Suppressor macrophage treated with lipopolysaccharide for 4 hours (primary cell): ENCODE results near the gene MAD1L1.

ENCODE experiments used
- DNase-seq: peaks from one replicate; pipeline ENCODE4 v3.0.0-alpha.2; 2020

Gene MAD1L1

DNA sequence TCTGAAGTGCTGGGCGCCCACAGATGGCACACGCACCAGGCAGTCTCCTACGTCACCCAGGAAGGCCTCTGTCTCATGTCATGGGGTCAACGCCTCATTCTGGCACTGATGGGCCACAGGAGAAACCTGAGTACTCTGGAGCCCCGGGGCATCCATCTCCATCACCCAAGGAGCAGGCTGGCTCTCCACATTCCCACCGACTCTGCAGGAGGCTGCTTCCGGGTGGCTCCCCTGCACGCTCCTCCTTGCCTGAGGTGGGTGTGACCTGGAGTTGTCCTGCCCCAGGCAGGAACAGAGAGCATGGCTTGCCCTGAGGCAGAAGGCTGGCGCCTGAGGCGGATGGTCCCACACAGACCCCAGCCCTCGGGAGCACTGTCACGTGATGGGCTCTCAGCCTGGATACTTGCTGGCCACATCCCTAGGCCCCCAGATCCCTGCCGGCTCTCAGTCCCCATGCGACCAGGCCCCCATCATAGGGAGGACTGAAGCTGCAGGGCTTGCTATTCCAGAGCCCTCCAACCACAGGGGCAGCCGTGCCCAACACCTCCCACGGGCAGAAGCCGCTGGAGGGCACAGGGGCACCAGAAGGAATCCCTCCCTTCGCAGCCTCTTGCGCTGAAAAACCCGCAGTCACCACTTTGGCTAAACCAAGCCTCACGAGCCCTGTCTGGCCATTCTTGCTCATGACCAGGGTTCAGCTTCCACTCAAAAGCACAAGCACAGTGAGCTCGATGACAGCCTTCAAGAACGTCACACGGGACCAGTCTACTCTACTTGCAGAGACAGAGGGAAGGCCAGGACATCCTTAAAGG lies 80.7 kb downstream of the MAD1L1 start:
- no peak for DNase-seq

DNA sequence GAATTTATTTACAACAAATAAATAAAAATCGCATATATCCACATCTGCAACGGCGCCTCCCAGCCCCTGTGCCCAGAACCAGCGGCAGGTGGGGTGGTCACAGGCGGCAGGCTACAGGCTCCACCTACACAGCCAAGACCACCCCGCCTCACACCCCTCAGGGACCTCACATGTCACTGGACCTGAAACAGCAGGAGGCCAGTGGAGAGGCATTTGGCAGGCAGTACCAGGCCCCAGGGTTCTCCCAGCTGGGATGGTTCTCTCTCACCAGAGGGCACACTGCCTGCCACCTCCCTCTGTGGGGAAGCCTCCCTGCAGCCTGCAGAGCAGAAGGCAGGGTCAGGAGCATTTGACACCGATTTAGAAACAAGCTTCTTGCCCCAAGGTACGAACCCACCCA lies 81.5 kb downstream of the MAD1L1 start:
- no peak for DNase-seq

DNA sequence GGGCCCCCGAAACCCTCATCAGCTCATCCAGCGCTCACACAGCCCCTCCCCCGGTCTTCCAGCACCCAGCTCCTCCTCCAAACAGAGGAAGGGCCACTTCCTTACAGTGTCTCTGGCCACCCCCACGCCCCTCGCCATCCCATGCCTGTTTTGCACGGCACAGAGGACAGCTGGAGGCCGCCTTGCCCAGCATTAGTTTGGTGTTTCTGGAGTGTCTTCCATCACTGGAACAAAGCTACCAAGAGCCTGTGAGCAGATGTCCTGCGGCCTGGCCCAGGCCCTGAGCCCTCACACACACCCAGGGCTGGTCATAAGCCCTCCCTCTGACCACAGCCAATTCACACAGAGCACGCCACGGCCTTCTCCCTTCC lies 82.3 kb downstream of the MAD1L1 start:
- DNase-seq: no peak

DNA sequence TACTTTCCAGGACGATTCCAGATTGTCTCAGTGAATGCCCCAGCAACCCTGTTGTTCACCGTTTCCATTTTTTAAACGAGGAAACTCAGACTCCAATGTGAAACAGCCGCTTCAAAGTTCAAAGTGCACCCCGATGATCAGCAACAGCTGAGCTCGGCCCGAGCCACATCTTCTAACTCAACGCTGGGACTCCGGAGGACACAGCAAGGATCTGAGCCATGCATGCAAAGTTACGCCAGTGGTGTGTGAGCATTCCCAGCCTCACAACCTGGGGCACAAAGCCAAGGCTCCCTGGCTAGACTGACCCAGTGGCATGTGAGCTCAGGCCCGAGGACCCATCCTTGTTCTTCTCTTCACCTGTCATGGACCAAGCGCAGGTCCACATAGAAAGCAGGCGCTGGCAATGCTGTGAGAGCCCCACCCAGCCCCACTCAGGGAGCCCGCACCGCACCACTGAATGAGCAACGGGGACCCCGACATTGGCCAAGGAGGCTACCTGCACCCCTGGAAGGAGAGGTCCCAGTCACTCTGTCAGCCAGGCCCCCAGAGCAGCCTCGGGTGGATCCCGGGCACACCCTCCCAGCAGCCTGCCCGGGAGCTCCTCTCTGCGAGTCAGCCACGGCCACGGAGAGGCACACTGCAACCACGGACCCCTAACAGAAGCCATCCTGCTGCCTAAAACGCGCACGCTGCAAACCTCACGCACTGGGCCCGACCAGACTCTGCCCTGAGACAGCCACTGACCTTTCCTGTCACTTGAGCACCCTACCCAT lies 82.9 kb downstream of the MAD1L1 start:
- no peak for DNase-seq

DNA sequence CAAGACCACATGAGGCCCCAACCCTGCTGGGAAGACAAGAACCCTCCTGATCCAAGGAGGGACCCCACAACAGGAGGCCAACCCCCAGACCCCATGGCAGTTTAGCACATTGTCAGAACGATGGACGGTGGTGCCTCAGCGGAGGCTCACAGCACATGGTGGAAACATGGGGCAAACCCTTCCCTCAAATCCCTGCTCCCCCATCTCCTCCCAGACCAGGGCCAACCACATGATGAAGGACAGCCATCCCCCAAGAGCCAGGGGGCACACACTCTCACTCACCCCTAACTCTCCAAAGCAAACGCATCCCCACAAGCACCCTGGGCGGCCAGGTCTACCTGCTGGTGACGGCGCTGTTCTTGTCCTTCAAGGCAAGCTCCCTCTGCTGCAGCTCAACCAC lies 83.9 kb downstream of the MAD1L1 start:
- DNase-seq: no peak

DNA sequence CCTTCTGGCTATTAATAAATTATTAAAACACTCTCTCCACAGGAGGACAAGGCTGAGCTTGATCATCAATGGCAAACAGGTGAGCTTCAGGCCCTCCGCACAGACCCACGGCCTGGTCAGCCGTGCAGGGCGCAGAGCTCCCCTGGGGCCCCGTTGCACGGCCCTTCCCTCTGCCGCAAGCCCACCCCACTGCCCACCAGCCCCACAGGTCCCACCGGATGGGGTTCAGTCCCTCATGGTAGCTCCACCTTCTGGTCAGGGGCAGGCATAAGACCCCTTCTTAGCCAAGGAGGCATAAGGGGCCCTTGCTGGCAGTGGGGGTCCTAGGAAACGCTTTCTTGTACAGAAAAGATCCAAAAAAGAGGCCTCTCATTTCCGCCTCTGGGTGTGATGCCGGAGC lies 84.6 kb downstream of the MAD1L1 start:
- DNase-seq: no peak

DNA sequence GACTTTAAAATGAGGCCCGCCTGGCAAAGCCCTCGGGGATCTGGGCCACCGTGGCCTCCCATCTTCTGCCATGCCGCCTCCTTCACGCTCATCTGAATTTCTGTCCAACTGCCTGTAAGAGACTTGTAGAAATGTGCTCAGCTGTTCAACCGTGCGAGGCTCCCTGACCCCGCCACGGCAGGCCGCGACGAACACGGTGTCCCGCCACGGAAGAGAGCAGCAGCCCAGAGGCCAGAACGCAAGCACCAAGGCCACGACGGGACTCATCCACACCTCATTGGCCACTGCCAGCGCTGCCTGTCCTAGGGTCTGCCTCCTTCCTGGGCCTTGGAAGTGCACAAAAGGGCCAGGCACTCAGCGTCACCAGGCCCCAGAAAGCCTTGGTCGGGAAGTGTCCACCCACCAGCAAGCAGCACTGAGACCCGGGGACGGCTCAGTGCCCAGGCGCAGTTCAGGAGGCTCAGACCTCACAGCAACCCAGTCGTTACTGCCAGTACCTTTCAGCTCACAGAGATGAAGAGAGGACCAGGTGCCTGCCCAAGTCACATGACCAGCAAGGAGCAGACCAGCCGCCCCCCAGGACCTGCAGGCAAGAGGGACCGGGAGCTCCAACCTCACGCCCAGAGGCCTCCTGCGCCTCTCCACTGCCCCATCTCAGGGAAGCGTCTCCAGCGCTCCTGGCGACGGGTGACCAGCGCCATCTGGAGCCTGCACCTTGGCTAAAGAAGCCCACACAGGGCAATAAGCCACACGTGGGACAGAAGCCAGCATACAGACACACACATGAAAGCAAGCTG lies 85.9 kb downstream of the MAD1L1 start:
- DNase-seq: no peak

DNA sequence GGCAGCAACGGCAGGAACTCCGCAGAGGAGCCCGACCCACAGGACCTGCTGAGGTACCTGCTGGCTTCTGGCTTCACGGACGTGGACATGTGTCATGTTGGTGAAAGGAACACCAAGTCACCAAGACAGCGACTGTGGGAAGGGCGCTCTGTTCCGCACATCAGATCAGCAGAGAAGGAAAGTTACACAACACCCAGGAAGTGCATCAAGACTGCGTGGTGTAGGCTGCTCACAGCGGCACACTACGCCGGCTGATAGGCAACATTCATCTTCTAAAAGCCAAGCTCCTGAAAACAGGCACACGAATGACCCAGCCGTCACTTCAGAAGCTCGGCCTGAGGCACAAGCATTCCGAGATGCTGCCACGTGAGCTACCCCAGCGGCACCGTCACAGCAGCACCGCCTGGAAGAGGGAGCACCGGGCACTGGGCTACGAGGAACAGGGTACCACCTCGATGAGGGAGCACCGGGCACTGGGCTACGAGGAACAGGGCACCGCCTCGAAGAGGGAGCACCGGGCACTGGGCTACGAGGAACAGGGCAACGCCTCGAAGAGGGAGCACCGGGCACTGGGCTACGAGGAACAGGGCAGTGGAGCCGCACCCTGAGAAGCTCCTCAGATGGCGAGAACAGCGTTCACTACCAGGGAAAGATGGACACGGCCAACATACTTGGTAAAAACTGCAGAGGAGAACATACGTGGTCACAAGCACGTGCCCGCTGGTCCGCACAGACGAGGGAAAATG lies 86.7 kb downstream of the MAD1L1 start:
- DNase-seq: no peak

DNA sequence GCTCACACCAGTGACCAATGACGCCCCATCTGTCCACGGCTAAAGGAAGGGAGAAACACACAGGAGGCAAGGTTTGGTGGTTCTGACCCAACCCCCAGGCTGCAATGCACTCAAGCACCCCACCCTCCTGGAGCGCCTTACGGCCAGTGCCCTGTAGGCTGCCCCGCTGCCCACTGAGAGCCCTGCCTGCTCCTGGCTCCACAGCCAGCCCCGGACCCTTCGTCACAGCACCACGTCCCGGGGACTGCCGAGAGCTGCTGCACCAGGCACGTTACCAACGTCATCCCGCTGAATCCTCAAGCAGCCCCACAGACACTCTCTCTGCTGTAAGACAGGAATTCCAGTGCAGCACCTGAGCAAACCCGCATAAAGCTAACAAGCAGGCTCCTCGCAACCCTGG lies 87.8 kb downstream of the MAD1L1 start:
- no peak for DNase-seq

DNA sequence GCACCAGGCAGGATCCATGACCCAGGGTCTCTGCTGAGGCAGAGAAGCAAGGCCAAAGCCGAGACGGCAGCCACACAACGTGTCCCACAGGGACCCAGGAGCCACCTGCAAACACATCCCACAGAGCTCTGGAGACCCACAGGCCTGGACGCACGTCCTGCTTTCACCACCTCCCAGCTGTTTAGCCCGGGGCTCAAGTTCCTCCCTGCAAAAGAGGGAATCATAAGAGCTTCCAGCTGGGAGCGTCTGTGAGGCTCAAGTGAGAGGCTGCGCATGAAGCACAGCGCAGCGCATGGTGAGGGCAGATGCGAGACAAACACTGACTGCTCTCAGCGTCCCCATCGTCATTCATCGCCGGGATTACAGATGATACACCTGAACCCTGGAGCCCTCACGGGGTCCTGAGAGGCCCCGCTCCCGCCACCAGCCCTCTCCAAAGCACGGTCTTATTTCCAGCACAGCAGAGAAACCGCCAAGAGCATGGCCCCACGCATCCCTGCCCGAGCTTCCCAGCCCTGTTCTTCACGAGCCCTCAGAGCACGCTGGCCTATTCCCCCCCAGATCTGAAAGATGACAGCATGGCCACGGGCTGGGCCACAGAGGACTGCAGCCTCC lies 88.7 kb downstream of the MAD1L1 start:
- DNase-seq: no peak

DNA sequence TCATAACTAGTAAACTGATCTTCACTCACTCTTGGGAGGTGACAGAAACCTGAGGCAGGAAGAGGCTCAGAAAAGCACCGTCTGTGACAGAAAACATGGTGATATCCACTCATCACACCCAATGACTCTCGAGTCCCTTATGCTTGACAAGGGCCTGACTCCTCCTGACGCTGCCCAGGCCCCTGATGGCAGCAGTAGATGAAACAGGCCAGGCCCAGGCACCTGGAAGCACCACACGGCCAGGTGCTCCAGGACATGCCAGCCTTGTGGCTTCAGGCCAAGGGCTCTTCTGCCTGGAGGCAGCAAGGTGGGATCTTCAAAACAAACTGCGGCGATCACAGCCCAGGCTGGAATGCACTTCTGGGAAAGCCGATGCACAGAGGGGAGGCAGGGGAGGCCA lies 89.3 kb downstream of the MAD1L1 start:
- no peak for DNase-seq

DNA sequence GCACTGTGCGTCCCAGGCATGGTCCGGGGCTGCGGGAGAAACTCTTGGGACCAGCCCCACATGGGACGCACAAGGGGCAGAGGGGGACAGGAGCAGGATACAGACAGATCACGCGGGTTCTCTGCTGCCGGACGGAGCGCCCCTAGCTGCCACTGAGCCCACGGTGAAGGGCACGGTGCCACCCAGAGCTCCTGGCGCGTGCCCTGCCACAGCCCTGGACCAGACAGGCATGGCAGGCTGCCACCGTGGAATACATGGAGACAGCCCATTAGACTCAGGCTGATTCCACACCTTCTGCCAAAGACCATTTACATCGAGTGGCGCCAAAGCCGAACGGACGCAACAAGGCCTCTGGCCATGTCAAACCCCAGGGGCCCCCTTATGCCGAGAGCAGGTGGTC lies 90.4 kb downstream of the MAD1L1 start:
- no peak for DNase-seq

DNA sequence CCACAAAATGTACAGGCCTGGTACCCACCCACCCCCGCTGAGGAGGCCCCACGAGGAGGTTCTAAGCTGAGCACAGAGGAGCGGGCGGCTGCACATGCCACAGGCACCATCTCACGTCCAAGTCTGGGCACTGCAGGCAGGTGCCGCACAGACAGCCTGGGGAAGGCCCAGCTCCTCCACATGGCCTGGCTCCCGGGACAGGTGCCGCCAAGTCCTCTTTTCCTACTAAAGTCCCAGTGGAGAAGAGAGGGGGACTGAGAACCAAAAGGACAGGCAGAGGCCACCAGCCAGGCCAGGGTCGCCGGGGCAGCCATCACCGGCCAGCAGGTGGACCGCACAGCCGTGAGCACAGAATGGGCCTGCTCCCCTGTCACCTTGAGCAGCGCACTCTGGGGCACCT lies 91.1 kb downstream of the MAD1L1 start:
- no peak for DNase-seq

DNA sequence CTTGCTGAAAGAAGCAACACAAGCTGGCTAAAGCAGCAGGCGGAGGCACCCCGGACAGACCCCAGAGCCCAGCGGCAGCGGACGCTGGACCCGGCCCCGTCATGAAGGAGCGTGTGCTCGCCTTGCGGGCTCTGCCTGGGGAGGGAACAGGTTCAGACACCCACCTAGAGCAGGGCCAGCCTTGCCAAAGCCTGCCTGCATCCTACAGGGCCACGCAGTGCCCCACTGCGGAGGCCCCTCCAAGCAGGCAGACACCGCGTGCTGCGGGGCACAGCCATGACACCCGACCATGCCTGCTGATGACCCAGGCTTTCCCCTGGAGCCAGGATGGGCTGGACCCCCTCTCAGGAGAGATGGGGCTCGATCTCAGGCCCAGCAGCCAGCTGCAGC lies 91.7 kb downstream of the MAD1L1 start:
- DNase-seq: no peak

DNA sequence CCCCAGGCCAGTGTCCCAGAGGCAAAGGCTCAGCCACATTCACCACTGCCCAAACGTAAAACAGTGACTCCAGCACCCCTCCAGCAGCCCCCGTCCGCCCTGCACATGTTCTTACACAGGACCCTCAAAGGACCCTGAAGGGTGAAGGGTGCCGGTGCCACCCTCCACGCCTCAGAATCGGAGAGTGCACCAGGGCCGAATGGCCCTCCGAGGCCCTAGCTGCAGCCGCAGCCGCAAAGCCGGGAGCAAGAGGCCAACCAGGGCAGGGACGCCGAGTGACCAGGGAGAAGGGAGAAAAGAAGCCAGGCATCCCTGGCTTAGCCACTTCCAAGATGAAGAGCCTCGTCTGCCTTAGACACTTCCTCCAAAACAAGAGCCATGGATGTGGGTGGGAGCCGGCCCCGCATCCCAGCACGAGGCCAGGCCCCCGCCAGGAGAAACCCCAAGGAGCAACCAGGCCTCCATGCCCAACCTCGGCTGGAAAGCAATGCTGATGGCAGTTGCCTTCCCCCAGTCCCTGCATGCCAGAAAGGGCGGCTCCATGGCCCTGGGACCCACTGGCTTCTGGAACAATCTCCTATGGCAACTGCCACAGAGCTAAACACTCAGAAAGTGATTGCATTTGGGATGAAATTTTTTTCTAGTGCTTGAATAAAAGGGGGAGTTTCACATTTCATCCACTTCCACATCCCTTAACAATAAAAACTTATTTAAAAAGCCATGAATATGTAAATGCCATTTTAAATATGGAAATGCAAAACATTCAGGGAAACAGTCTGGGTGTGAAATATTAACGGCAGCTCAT lies 92.3 kb downstream of the MAD1L1 start:
- no peak for DNase-seq

DNA sequence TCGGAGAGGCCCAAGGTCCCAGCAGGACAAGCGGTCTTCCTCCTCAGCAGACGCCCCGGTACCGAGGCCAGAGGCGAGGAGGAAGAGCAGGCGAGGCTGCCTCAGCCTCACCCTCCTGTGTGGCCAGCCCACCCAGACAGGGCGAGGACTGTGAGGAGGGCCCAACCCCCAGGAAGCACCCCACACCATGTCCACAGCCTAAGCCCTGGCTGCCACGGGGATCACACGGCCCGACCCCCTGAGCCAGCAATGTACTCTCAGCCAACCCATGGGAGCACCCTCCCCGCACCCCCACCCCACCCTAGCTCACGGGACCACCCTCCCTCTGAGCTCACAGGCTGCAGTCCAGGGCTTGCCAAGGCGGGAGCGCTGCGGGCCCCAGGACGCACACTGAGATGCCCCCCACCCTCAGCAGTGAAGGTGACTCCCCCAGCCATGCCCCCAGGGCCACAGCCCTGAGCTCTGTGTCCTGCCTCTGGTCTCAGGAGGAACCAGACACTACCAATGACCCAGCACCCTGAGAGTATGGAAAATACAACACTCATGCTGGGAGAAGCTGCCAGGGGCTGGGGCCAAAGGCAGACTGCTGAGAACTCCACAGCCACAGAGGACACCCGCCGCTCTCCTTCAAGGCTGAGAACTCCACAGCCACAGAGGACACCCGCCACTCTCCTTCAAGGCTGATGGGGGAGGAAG lies 93.6 kb downstream of the MAD1L1 start:
- no peak for DNase-seq

DNA sequence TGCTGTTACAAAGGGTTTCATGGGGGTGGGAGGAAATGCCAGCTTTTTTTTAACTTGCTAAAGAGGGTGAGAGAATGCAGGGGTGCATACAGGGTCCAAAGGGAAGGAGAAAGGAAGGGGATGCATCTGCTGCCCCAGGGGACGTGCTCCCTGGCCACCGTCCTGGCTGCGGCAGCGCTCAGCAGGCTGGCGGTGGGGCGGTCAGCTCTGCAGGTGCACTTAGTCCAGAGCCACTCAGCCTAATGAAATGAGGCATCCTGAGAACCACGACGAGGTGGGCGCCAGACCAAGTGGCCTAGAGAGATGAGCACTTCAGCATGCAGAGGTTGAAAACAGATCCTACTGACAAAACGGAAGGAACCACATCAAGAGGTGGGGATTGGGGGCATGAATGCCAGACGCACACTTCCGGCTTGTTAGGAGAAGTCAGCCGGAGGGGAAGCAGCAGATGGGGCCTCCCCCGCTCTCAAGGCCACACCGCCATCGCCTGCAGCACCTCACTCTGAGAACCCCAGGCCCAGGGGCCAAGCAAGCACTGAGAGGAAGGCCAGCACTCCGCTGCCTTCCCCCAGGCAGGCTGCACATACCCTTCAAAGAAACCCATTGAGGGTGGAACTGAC lies 94.5 kb downstream of the MAD1L1 start:
- peak; percentile 58 for DNase-seq

DNA sequence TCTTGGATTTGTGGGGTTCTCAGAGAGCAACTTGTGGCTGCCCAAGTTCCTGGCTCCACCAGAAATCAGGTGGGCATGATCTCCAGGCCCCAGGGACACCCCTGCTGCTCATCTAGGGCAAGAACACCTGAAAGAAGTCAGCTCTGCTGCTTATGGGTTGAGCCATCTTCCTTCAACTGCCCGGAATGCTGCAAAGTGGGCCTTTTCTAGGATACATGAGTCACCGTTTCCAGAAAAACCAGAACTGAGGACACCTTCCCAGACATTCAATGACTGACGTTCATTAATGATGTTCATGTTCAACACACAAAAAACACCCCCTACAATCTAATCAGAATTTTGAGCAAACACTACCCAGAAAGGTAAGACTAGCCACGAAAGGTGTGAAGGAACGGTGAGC lies 98.0 kb downstream of the MAD1L1 start:
- DNase-seq: no peak

DNA sequence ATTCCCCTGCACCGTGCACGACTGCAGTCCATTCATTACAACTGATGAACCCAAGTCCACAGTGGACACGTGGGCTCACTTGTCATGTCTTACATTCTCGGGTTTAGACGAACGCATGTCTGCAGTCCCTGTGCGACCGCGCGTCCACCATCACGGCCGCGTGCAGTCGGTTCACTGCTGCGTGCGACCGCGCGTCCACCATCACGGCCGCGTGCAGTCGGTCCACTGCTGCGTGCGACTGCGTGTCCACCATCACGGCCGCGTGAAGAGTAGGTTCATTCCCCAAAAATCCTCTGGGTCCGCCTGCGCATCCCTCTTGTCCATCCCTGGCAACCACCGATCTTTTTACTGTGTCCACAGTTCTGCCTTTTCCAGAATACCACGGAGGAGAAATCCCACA lies 100.5 kb downstream of the MAD1L1 start:
- no peak for DNase-seq

DNA sequence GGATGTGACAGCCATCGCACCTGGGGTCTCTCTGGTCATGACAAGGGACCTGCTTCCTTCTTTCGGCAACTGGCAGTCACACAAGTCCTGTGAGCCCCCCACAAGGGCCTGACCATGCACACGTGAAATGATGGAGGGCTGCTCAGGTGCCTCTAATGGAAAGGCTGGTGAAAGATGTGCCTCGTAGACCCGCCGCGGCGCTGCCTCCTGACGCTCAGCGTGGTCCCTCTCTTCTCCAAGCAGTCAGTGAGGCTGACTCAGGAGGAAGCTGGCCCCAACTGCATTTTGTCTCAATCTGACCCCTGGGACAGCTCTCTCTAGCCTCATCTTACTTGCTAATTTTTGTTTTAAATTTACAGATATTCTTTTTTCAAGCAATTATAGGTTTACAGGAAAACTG lies 100.9 kb downstream of the MAD1L1 start:
- no peak for DNase-seq

DNA sequence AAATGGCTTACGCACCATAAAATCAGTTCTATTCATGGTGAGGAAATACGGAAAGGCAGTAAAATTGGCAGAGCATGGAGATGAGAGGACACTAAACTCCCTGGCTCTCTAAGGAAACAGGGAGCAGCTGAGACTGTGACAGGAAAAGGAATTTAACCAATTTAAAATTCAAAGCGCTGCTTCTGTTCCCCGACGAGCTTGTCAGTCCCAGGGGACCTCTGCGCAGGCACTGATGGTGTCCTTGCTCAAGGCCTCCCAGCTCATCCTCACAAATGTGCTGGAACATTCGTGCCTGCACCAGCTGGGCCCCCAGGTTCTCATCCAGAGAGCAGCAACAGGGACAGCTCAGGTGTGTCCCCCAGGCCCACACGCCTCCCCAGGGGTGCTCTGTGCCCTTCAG lies 101.4 kb downstream of the MAD1L1 start:
- no peak for DNase-seq
